M059J (cell line): Measurements from ENCODE around the gene ATP2B2. TPM values are rescaled to one million over a fixed set of nuclear protein-coding genes. Genes with fewer than 3 reads are reported as not detected.
A peak's percentile ranks its signal among the peaks of the same experiment; 100 is the strongest.

Experiments
- DNase-seq: peaks from one replicate; pipeline ENCODE4 v3.0.0-alpha.2; 2012; ENCODE audit warnings: low read depth
- total RNA-seq: library from RNA; depleted of rRNA; stranded (reverse); fragments of >200 nt; shearing (Covaris generic); gene quantifications from 2 replicates; pipeline ENCODE4 v1.2.3, GENCODE V29; 2014

Gene ATP2B2
- total RNA-seq, 1 experiment from 2014 or later: not detected

- DNase-seq: no peak
Observed at GRCh38 chr3:10400749-10401495, 104.5 kb downstream of the ATP2B2 start.

GRCh38 chr3:10400050-10400748 lies 105.2 kb downstream of the ATP2B2 start:
- no peak for DNase-seq

GRCh38 chr3:10399634-10400033 lies 105.8 kb downstream of the ATP2B2 start:
- no peak for DNase-seq

- peak; percentile 24 for DNase-seq
Observed at GRCh38 chr3:10398341-10398740, 107.0 kb downstream of the ATP2B2 start.

- DNase-seq: no peak
Observed at GRCh38 chr3:10397879-10398278, 107.5 kb downstream of the ATP2B2 start.

- no peak for DNase-seq
Observed at GRCh38 chr3:10396931-10397330, 108.5 kb downstream of the ATP2B2 start.

- peak; percentile 15 for DNase-seq
Observed at GRCh38 chr3:10396083-10396482, 109.3 kb downstream of the ATP2B2 start.

GRCh38 chr3:10395671-10396070 lies 109.7 kb downstream of the ATP2B2 start:
- DNase-seq: no peak

- DNase-seq: no peak
Observed at GRCh38 chr3:10395196-10395595, 110.2 kb downstream of the ATP2B2 start.

GRCh38 chr3:10394491-10395025 lies 110.8 kb downstream of the ATP2B2 start:
- no peak for DNase-seq

- no peak for DNase-seq
Observed at GRCh38 chr3:10393514-10393913, 111.9 kb downstream of the ATP2B2 start.

GRCh38 chr3:10392906-10393461 lies 112.4 kb downstream of the ATP2B2 start:
- DNase-seq: no peak

GRCh38 chr3:10392244-10392643 lies 113.1 kb downstream of the ATP2B2 start:
- no peak for DNase-seq

GRCh38 chr3:10391391-10391790 lies 114.0 kb downstream of the ATP2B2 start:
- DNase-seq: no peak

GRCh38 chr3:10390641-10391373 lies 114.6 kb downstream of the ATP2B2 start:
- DNase-seq: no peak

GRCh38 chr3:10389995-10390394 lies 115.4 kb downstream of the ATP2B2 start:
- no peak for DNase-seq

- DNase-seq: no peak
Observed at GRCh38 chr3:10389339-10389738, 116.0 kb downstream of the ATP2B2 start.

- no peak for DNase-seq
Observed at GRCh38 chr3:10387881-10388609, 117.3 kb downstream of the ATP2B2 start.

GRCh38 chr3:10386121-10386520 lies 119.3 kb downstream of the ATP2B2 start:
- DNase-seq: no peak

- no peak for DNase-seq
Observed at GRCh38 chr3:10384541-10385360, 120.6 kb downstream of the ATP2B2 start.
